GM19023 (cell line): ENCODE measurements around the gene DDX54.

Source experiments
- ATAC-seq: cut with Tn5 transposase; IDR thresholded peaks from one replicate; pipeline ENCODE4 v1.9.1; 2021; ENCODE audit warnings: mild to moderate bottlenecking, moderate library complexity; ENCODE audit not compliant: unreplicated experiment

Gene DDX54, protein sequence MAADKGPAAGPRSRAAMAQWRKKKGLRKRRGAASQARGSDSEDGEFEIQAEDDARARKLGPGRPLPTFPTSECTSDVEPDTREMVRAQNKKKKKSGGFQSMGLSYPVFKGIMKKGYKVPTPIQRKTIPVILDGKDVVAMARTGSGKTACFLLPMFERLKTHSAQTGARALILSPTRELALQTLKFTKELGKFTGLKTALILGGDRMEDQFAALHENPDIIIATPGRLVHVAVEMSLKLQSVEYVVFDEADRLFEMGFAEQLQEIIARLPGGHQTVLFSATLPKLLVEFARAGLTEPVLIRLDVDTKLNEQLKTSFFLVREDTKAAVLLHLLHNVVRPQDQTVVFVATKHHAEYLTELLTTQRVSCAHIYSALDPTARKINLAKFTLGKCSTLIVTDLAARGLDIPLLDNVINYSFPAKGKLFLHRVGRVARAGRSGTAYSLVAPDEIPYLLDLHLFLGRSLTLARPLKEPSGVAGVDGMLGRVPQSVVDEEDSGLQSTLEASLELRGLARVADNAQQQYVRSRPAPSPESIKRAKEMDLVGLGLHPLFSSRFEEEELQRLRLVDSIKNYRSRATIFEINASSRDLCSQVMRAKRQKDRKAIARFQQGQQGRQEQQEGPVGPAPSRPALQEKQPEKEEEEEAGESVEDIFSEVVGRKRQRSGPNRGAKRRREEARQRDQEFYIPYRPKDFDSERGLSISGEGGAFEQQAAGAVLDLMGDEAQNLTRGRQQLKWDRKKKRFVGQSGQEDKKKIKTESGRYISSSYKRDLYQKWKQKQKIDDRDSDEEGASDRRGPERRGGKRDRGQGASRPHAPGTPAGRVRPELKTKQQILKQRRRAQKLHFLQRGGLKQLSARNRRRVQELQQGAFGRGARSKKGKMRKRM

DNA sequence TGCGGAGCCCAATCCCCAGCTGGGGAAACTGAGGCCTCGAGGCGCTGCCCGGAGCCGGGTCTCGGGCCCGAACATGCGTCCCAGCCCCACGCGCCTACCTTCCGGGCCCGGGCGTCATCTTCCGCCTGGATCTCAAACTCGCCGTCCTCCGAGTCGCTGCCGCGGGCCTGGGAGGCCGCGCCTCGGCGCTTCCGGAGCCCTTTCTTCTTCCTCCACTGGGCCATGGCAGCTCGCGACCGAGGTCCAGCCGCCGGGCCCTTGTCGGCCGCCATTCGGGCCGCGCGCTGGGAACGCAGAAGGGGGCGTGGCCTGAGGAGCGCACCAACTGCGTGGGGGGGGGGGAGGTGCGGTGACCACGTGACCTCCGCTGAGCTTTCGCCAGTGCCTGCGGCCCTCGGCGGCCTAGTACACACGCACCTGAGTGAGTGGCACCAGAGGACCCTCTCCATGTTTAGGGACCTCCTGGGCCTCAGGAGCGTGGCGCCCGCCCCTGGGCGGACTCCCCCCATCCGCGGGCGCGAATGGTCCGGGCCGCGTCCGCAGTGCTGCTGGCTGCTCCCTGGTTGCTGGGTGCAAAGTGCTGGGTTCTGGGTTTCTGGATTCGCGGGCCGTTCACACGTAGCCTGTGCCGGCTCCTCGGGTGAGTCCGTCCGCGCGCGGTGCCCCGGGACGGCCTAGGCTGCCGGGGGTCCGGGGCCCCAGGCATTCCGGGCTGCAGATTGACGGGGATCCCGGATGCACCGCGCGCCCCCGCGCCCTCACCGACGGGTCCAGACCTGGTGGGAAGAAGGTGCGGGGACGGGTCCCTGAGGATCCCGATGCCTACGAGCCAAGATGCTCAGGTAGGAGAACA, at the start of gene DDX54, which contains the start of gene RITA1:
Gene DDX54, minus strand, starts transcription at position 299 of the 853 bp plus-strand sequence. Its CDS starts 27 bp downstream, at position 272.
Gene RITA1, plus strand, starts transcription at position 542 of the 853 bp plus-strand sequence. CDS start 1,026 bp downstream, outside the sequence.
- ATAC-seq = peak; percentile 45

DNA sequence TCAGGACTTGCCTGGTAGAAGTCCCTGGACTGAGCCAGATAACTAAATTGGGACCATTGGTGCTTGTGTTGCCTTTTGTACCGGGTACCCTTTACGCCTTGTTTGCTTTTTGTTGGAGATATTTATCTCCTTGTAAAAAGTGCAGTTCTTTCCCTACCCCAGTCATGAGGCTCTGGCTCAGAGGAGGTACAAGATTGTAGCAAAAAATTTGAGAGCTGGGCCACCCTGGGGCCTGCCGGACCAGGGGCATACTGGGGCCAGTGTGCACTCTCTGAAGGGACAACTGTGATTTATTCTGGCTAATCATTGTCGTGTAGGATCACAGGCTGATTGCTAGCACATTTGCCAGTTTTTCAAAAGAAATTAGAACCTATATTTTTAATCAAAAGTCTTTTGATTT, 49.2 kb upstream of the DDX54 start:
- no peak for ATAC-seq

DNA sequence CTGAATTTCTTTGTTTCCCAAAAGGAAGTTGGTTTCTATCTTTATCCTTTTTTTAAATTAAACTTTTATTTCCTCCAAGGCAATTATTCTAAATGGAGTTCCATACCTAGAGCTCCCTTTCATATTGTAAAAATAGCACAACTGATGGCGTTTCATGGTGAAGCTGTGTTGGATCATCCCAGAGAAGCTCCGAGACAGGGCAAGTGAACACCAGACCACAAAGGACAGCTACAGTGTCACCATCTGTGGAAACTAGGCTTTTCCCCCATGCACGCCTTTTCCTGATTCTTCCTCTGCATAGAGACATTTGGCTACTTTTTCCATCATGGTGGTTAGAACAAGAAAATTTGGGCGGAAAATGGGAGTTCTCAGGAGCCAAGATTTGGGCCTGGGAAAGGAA, 48.7 kb upstream of the DDX54 start:
- ATAC-seq = no peak

DNA sequence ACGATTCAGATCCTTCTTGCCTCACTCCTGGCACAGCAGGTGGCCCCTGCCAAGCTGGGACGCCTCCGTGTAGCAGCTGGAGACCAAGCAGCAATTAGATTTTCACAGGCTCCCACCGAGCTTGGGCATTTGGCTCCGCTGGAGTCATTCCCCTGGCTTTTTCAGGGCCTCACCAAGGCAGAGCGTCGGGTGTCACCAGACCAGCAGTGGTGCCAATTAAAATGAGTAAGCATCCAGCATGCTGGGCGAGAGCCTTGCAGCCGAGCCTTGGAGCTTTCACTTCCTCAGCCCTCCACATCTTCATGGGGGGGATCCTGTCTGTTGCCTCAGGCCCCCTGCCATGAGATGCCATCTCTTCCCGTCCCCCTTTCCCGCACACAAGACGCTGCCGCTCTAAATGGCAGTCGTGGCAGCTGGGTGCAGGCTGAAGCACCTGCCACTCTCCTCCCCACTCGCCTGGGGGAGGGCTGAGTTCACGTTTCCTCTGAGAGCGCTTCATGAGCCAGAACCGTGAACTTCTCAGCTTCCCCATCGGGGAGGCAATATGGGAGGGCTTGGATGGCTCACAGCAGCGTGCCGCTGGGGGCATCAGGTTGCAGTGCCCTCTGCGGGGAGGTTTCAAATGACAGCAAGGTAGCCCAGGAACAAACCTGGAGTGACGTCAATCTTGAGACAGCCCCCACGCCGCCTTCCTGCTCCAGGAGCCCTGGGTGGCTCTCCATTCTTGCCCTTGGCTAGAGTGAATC, 47.7 kb upstream of the DDX54 start:
- ATAC-seq = peak; percentile 61

DNA sequence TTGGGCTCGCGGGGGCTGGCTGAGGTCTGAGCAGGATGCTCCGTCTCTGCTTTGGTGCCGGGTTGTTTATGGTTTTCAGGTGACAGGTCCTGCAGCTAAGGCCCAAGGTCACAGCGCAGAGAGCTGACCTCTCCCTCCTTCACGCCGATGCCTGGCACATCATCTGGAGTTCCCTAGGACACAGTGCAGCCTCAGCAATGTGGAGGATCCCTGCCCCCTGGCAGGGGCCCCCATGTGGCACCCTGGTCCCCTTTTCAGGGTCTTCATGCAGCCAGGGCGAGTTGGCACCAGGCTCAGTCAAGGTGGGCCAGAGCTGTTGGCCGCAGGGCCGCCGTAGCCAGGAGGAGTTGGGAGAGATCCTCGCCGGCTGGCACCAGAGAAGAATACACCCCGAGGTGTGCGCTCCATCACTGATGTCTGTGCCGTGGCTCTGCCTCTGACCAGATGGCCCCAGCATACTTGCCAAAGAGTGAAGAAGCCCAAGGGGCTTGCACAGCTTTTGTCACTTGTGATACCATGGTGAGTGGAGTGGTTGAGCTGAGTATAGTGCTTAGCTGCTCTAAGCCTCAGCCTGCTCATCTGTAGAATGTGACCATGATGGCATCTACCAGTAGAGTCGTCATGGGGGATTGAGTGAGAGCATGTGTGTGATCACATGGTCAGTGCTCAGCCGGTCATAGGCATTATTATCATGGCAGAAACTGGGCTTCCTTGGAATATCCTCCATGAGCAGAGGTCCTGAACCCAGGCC, 47.0 kb upstream of the DDX54 start:
- no peak for ATAC-seq

DNA sequence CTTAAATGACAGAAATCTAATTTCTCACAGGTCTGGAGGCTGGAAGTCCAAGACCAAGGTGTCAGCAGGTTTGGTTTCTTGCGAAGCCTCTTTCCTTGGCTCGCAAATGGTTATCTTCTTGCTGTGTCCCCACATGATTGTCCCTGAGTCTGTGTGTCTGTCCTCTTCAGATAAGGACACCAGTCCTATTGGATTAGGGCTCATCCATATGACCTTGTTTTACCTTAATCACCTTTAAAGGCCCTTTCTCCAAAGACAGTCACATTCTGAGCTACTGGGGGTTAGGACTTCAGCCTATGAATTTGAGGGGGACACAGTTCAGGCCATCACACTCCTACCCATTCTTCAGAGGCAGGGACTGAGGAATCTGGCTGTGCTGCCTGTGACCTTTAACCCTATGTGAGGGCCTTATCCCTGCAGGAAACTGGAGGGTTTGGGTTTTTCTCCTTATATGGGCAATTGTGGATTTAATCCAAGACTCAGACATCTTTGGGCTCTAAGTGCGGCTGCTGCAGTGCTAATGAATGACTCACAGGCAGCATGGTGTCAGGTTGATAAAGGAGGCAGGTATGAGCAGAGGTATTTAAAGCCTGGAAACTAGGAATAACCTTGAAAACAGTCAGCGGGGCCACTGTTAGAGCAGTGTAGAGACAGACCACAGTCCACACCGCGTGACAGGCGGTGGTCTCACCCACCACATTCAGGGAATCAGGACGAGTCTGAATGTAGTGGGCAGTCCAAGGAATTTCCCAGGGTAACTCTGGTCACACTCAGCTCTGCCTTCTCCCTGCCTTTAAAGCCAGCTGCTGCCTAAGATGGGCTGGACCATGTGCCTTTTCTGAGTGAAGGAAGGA, 46.2 kb upstream of the DDX54 start:
- ATAC-seq = no peak

DNA sequence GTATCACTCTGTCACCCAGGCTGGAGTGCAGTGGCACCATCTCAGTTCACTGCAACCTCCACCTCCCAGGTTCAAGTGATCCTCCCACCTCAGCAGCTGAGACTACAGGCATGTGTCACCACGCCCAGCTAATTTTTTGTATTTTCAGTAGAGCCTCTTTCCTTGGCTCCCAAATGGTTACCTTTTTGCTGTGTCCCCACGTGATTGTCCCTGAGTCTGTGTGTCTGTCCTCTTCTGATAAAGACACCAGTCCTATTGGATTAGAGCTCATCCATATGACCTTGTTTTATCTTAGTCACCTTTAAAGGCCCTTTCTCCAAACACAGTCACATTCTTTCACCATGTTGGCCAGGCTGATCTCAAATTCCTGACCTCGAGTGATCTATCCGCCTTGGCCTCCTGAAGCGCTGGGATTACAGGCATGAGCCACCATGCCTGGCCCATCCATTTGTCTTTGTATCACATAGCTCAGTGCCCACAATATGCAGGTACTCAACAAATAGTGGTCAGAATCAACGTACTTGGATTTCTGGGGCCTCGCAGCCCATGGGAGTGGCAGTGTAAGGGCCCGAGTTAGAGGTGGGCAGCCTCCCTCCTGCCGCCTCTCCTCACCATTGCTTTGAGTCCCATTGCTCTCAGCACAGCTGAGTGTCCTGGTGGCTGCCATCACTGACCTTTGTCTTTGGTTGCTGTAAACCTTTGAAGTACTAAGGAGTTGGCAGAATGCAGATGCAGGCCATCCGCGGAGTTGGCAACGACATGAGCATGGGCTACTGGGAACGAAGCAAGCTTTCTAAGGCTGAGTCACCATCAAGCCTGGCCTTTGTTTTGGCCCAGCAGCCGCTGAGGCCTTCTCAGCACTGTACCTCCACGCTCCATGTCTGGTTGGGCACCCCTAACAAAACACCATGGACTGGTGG, 45.3 kb upstream of the DDX54 start:
- peak; percentile 15 for ATAC-seq

DNA sequence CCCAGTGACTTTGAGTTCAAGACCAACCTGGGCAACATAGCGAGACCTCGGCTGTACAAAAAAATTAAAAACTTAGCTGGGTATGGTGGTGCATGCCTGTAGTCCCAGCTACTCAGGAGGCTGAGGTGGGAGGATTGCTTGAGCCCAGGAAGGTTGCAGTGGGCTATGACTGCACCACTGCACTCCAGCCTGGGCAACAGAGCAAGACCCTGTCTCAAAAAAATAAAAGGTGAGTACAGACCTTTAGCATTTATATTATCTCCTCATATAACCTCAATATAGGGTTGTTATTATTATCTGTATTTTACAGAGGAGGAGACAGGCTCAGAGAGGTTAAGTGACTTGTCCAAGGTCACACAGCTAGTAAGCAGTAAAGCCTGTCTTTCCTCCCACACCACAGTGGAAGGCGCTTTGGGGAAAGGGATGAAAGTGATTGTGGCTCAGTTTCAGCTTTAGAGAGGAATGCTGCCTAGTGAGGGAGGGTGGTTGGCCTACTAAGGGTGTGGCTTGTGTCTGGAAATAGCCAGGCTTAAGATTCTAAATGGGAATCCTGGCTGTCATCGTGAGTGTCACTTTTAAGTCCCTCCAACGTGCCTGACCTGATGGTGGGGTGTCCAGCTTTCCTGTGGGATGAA, 43.2 kb upstream of the DDX54 start:
- no peak for ATAC-seq

DNA sequence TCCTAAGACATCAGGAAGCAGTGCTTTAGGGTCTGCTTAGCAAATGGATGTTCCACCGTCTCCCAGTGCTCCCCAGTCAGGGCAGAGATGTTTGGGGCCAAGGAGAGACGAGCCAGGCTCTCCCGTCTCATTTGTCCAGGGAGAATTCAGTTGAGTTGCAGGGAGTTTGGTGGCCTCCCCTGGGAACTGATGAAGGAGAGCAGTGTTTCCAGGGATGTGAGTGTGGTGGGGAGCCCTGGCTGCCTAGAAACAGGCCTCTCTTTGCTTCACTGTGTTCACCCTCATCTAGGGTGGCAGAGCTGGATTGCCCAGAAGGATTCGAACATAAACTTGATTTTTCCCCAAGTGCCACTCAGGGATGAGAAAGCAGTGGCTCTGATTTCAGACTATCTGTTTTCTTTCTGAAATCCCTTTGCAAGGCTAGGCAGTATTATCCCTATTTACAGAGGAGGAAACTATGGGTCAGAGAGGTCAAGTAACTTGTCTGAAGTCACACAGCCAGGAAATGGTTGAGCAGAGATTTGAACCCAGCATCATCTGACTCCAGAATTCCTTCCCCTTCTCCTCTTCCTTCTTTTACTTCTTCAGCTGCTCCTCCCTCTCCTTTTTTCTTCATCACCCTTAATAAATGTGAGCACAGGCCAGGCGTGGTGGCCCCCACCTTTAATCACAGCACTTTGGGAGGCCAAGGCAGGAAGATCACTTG, 42.6 kb upstream of the DDX54 start:
- no peak for ATAC-seq

DNA sequence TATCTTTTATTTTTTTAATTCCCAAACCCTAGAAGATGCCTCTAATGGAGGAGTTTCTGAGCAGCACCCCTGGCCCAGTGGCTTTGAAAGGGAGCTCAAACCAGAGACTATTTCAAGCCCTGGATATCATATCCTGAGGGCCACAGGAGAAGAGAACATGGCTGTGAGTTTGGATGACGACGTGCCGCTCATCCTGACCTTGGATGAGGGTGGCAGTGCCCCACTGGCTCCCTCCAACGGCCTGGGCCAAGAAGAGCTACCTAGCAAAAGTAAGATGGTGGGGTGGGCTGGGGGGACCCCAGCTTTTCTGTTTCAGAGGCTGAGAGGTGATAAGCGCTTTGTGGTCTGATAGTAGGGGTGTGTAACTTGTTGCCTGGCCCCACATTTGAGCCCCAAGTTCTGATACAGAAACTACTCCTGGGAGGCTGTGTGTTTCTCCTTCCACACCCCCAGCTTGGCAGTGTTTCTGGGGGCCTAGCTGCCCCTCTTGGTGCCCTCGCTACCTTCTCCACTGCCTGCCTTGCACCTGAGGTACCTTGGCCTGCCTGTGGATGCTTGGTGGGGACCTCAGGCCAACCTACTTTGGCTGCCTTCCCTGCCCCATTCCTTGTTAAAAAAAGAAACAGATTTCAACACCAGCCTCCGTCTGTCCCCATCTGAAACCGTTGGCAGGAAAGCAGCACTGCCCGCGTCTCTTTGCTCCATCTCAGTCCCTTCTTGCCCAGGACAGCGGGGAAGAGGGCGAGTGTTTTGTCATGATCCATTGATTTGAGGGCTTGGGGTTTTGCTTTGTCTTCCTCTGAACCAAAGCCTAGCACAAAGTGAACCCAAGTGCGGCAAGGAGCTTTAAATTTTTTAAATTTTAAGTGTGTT, 41.7 kb upstream of the DDX54 start:
- ATAC-seq = no peak

DNA sequence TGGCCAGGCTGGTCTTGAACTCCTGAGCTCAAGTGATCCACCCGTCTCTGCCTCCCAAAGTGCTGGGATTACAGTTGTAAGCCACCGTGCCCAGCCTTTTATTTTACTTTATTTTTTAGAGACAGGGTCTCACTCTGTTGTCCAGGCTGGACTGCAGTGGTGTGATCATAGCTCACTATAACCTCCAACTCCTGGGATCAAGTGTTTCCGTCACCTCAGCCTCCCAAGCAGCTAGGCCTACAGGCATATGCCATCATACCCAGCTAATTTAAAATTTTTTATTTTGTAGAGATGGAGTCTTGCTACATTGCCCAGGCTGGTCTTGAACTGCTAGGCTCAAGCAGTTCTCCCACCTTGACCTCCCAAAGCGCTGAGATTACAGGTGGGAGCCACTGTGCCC, 39.7 kb upstream of the DDX54 start:
- no peak for ATAC-seq

DNA sequence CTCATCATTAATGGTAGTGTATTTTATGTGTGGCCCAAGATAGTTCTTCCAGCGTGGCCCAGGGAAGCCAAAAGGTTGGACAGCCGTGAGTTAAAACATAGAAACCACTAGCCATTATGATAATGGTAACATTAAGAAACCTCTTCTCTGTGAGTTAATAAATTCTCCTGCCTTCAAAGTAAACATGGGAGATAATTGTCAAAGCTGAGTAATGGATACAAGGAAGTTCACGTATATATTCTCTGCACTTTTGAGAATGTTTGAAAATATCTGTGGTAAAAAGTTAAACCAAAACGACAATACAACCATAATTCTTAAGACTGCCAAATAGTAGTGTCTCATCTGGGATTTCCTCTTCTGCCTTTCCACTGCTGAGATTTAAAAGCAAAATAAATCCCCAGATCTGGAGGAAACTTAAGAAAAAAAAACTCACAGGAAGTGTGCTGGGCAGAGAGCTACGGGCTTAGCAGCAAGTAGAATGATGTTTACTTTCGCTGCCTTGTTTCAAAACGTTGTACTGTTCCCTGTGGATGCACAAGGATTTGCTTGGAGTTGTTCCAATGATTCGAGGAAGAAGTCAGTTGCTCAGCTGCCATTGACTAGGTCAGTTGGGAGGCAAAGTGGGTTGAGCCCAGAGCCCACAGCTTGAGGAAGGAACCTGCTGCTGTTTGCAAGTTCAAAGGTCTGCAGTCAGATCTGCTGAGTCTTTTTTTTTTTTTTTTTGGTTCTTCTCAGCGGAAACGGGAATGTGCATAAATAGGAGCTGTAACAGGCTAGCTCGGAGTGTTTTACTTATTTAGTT, 37.7 kb upstream of the DDX54 start:
- no peak for ATAC-seq

DNA sequence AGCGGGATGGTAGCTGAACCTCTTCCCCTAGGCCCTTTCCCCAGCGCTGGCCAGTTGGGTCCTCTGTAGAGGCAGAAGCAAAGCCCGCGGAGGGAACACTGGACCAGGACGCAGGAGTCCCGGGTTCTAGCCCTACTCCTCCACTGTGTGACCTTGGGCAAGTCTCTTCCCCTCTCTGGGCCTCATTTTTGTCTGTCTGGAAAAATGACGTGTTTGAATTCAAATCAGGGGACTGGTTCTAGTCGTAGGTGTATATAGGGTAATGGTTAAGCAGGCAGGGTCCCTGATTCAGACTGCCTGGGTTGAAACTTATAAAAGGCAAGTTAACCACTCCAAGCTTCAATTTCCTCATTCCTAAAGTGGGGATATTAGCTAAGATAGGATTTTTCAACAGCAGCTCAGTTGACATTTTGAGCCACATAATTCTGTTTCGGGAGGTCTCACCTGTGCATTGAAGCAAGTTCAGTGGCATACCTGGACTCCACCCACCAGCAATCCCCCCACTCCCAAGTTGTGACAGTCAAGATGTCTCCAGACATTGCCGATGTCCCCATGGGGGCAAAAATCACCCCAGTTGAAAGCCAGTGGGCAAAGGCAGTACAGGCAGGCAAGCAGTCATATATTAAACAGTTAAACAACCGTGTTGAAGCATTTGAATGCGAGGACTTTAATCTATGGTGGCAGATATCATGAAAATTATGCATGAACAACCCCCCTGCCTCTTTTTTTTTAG, 36.9 kb upstream of the DDX54 start:
- no peak for ATAC-seq
